H1 (cell line): ENCODE results near the gene CYP11A1. TPM values are rescaled to one million over a fixed set of nuclear protein-coding genes. Genes with fewer than 3 reads are reported as not detected.

Source experiments
- CTCF ChIA-PET: fragments of 300-600 bp; sonication (Branson Sonifier 250); formaldehyde crosslinking; loops from one replicate; lab custom pipeline; 2021; ENCODE audit not compliant: partially characterized antibody; lab: Charles Lee
- POLR2A ChIA-PET: fragments of 300-600 bp; sonication (Branson Sonifier 250); formaldehyde crosslinking; loops from one replicate; lab custom pipeline; 2021; ENCODE audit warnings: inconsistent platforms; ENCODE audit not compliant: partially characterized antibody; lab: Charles Lee
- DNase-seq, 2 experiments: peaks; one replicate each; pipeline versions ENCODE4 v3.0.0 to v3.0.0-alpha.2; 2010 to 2022; ENCODE audit warnings: low spot score in 2 of 2, low read depth in 1 of 2, mixed read lengths in 1 of 2
- FAIRE-seq: peaks from 2 replicates; lab custom pipeline; 2011; peaks lifted over from hg19 to GRCh38; lab: Jason Lieb, UNC
- H2AFZ ChIP-seq: 2 replicates; pipeline ENCODE4 v1.8.1; 2012; ENCODE audit warnings: low read length, inconsistent platforms
- H2AK5ac ChIP-seq: 2 replicates; pipeline ENCODE4 v1.6.1; 2013; ENCODE audit warnings: low read depth, low read length
- H2BK120ac ChIP-seq: replicated peaks from 2 replicates; pipeline ENCODE3; 2013; ENCODE audit warnings: low read depth, low read length, inconsistent platforms
- H2BK12ac ChIP-seq: 2 replicates; pipeline ENCODE4 v1.6.1; 2013; ENCODE audit warnings: low read depth, low read length
- H2BK15ac ChIP-seq: 2 replicates; pipeline ENCODE4 v1.6.1; 2013; ENCODE audit warnings: low read length
- H2BK20ac ChIP-seq: 2 replicates; pipeline ENCODE4 v1.6.1; 2013; ENCODE audit warnings: low read length
- H2BK5ac ChIP-seq: 2 replicates; pipeline ENCODE4 v1.6.1; 2013; ENCODE audit warnings: low read depth, low read length
- H3K14ac ChIP-seq: 2 replicates; pipeline ENCODE4 v1.6.1; 2013; ENCODE audit warnings: inconsistent platforms; ENCODE audit not compliant: insufficient read length
- H3K18ac ChIP-seq: 2 replicates; pipeline ENCODE4 v1.6.1; 2013; ENCODE audit warnings: low read length; ENCODE audit errors: extremely low read depth
- H3K23ac ChIP-seq: 2 replicates; pipeline ENCODE4 v1.6.1; 2013; ENCODE audit warnings: inconsistent platforms; ENCODE audit not compliant: insufficient read length
- H3K23me2 ChIP-seq: 2 replicates; pipeline ENCODE4 v1.6.1; 2013; ENCODE audit warnings: low read depth, low read length
- H3K27ac ChIP-seq: 2 replicates; pipeline ENCODE4 v1.6.1; 2011; ENCODE audit warnings: low read depth, low read length, inconsistent platforms
- H3K27me3 ChIP-seq, 4 experiments: replicated peaks in 1 of 4; 1 replicate in 1 of 4; 2 replicates in 3 of 4; pipeline versions ENCODE4 v1.6.1 to v1.8.1; 2011 to 2013; ENCODE audit warnings: low read length in 3 of 4, mild to moderate bottlenecking in 3 of 4, inconsistent platforms in 2 of 4, mixed read lengths in 2 of 4, moderate library complexity in 1 of 4; ENCODE audit not compliant: control insufficient read depth in 3 of 4, insufficient read depth in 3 of 4; ENCODE audit errors: extremely low read depth in 1 of 4
- H3K36me3 ChIP-seq, 4 experiments: 2 replicates each; pipeline versions ENCODE4 v1.6.1 to v1.8.1; 2011 to 2013; ENCODE audit warnings: mild to moderate bottlenecking in 4 of 4, low read length in 3 of 4, moderate library complexity in 2 of 4, control low read depth in 1 of 4, inconsistent platforms in 1 of 4; ENCODE audit not compliant: insufficient read depth in 4 of 4, control insufficient read depth in 2 of 4
- H3K4ac ChIP-seq: replicated peaks from 2 replicates; pipeline ENCODE3; 2013; ENCODE audit warnings: low read length, low read depth, mixed read lengths, inconsistent platforms; ENCODE audit not compliant: insufficient read length
- H3K4me1 ChIP-seq, 4 experiments: replicated peaks in 1 of 4; 1 replicate in 1 of 4; 2 replicates in 3 of 4; pipeline versions ENCODE4 v1.6.1 to v1.8.1; 2011 to 2013; ENCODE audit warnings: low read length in 3 of 4, inconsistent platforms in 2 of 4, mixed read lengths in 1 of 4; ENCODE audit not compliant: insufficient read depth in 4 of 4, control insufficient read depth in 3 of 4
- H3K4me2 ChIP-seq, 2 experiments: 2 replicates each; pipeline versions ENCODE4 v1.6.1 to v1.8.1; 2011 to 2013; ENCODE audit warnings: low read depth in 2 of 2, low read length in 2 of 2, control low read depth in 1 of 2, inconsistent platforms in 1 of 2, mild to moderate bottlenecking in 1 of 2; ENCODE audit not compliant: insufficient read depth in 1 of 2
- H3K4me3 ChIP-seq, 4 experiments: fragments of 200-600, 300-600 bp in 1 of 4; sonication (generic), shearing (Covaris generic), sonication (Bioruptor Twin) in 1 of 4; 2 replicates each; pipeline versions ENCODE4 v1.5.1 to v1.8.1; 2011 to 2016; ENCODE audit warnings: low read length in 4 of 4, low read depth in 3 of 4, control low read depth in 2 of 4, inconsistent platforms in 2 of 4, mild to moderate bottlenecking in 2 of 4, mixed read lengths in 1 of 4, moderate library complexity in 1 of 4; ENCODE audit not compliant: insufficient read depth in 2 of 4; ENCODE audit errors: extremely low read depth in 1 of 4
- H3K56ac ChIP-seq: replicated peaks from 2 replicates; pipeline ENCODE3; 2013; ENCODE audit warnings: low read depth, mild to moderate bottlenecking, mixed read lengths, low read length, inconsistent platforms; ENCODE audit not compliant: insufficient read length
- H3K79me1 ChIP-seq: 2 replicates; pipeline ENCODE4 v1.6.1; 2013; ENCODE audit warnings: low read depth, low read length, control low read depth
- H3K79me2 ChIP-seq, 2 experiments: 2 replicates each; pipeline versions ENCODE4 v1.6.1 to v1.8.1; 2012 to 2013; ENCODE audit warnings: low read length in 2 of 2, mild to moderate bottlenecking in 2 of 2, inconsistent platforms in 1 of 2; ENCODE audit not compliant: insufficient read depth in 2 of 2, control insufficient read depth in 1 of 2
- H3K9ac ChIP-seq, 4 experiments: replicated peaks in 1 of 4; 1 replicate in 1 of 4; 2 replicates in 3 of 4; pipeline versions ENCODE4 v1.6.1 to v1.8.1; 2011 to 2013; ENCODE audit warnings: low read depth in 3 of 4, low read length in 3 of 4, control low read depth in 2 of 4, mild to moderate bottlenecking in 2 of 4, moderate library complexity in 2 of 4, inconsistent platforms in 1 of 4; ENCODE audit errors: extremely low read depth in 1 of 4
- H3K9me3 ChIP-seq, 2 experiments: 2 replicates each; pipeline versions ENCODE4 v1.6.1 to v1.8.1; 2012 to 2013; ENCODE audit warnings: mild to moderate bottlenecking in 2 of 2, moderate library complexity in 2 of 2, control low read depth in 1 of 2, inconsistent platforms in 1 of 2, low read depth in 1 of 2, low read length in 1 of 2, mixed read lengths in 1 of 2; ENCODE audit not compliant: insufficient read depth in 2 of 2
- H4K20me1 ChIP-seq, 2 experiments: replicated peaks in 1 of 2; 2 replicates each; pipeline versions ENCODE3 to v1.8.1; 2011 to 2013; ENCODE audit warnings: inconsistent platforms in 2 of 2, low read length in 2 of 2, mild to moderate bottlenecking in 1 of 2; ENCODE audit not compliant: insufficient read depth in 2 of 2, control insufficient read depth in 1 of 2
- H4K5ac ChIP-seq: 2 replicates; pipeline ENCODE4 v1.6.1; 2013; ENCODE audit warnings: low read length, low read depth, mixed read lengths, inconsistent platforms; ENCODE audit not compliant: insufficient read length
- H4K8ac ChIP-seq: 2 replicates; pipeline ENCODE4 v1.8.0; 2013; ENCODE audit warnings: mild to moderate bottlenecking, moderate library complexity, low read length, inconsistent platforms; ENCODE audit not compliant: insufficient read depth; ENCODE audit errors: extremely low read depth
- H4K91ac ChIP-seq: replicated peaks from 2 replicates; pipeline ENCODE3; 2013; ENCODE audit warnings: low read length, mixed read lengths, inconsistent platforms; ENCODE audit not compliant: insufficient read length
- POLR2AphosphoS5 ChIP-seq: IDR thresholded peaks from 2 replicates; pipeline ENCODE4 v1.6.1; 2011; ENCODE audit warnings: low read depth, low read length
- SP2 ChIP-seq: IDR thresholded peaks from 2 replicates; pipeline ENCODE4 v1.6.1; 2012; ENCODE audit warnings: mild to moderate bottlenecking, low read length, inconsistent platforms
- WGBS, 2 experiments: shearing (Covaris generic) in 1 of 2; methylation state at CpG; one replicate each; pipeline versions ENCODE4 v1.1.6 to v1.1.7; 2013 to 2015; ENCODE audit warnings: low lambda C conversion rate in 2 of 2, mixed read lengths in 2 of 2, inconsistent platforms in 1 of 2, low coverage in 1 of 2, missing lambda C conversion rate in 1 of 2; ENCODE audit not compliant: insufficient replicate concordance in 2 of 2, insufficient coverage in 1 of 2, insufficient read length in 1 of 2; ENCODE audit errors: extremely low coverage in 1 of 2, missing lambda C conversion rate in 1 of 2; 5-methylcytosine and 5-hydroxymethylcytosine counted together
- polyA plus RNA-seq, 7 experiments: library from polyadenylated mRNA; depleted of rRNA in 3 of 7; stranded (reverse) in 5 of 7; unstranded in 2 of 7; fragments of >200 nt in 5 of 7; fragments of 200-250 nt in 2 of 7; gene quantifications; 1 replicate in 5 of 7; 2 replicates in 1 of 7; 4 replicates in 1 of 7; pipeline versions ENCODE4 v1.2.1 to v1.2.3, GENCODE V29; 2011 to 2013; ENCODE audit warnings: missing spikeins in 2 of 7, mixed read lengths in 2 of 7
- total RNA-seq: library from RNA; stranded (reverse); fragmentation: NEBNext Ultra II Directional; extraction: Animal tissue kit (Norgen Biotek cat#: 25700); gene quantifications from 2 replicates; pipeline ENCODE4 v1.2.1, GENCODE V29; 2021

CYP11A1 gene
- total and polyA plus RNA-seq, 2 of the 8 experiments (the other 6 are each of a cell fraction or from before 2014, with no cell fraction given) = 1.9 to 7.2 TPM

DNA sequence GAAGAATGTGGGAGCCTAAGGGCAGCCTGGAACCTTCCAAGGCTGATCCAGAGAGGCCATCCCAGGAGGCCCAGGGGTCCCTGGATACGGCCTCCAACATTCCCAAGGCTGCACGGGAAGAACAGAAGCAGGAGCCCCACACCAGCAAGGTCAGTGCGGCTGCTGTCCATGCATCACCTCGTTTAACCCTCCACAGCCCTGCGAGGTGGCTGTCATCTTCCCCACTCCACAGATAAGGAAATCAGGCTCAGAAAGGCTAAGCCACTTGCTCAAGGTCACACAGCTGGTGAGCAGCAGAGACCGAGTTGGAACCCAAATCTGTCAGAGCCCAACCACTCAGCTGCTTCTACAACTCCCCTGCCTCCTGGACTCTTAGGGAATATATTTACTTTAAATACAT lies 44.7 kb upstream of the CYP11A1 start:
- Histone ChIP-seq H3K79me2 (no peaks in the 10 kb centered on the region), H2AFZ (no peak overlapping the region), H2BK20ac (no peak overlapping the region), H2BK12ac (no peak overlapping the region), H4K20me1 (peaks cover 3 to 4% of the 10 kb centered on the region in 2 experiments), H3K79me1 (no peaks in the 10 kb centered on the region), H3K9me3 (no peaks in the 10 kb centered on the region), H2BK15ac (no peak overlapping the region), H3K23ac (no peak overlapping the region), H3K4me2 (no peak overlapping the region), H3K23me2 (peaks cover 3% of the 10 kb centered on the region; the same call in 1 of the 2 replicates), H3K27me3 (no peaks in the 10 kb centered on the region), H2BK5ac (no peak overlapping the region), H4K5ac (no peak overlapping the region), H3K56ac (no peak overlapping the region), H4K8ac (no peak overlapping the region), H3K27ac (no peak overlapping the region), H3K4ac (no peak overlapping the region), H3K18ac (no peak overlapping the region), H3K4me1 (peaks cover 0 to 8% (median under 1%) of the 10 kb centered on the region in 4 experiments; a peak in 5 of 7 replicates), H4K91ac (no peak overlapping the region), H2AK5ac (no peak overlapping the region), H2BK120ac (no peak overlapping the region), H3K36me3 (peaks cover 0 to 9% (median 4%) of the 10 kb centered on the region in 4 experiments; a peak in 6 of 8 replicates), H3K4me3 (no peak overlapping the region), H3K9ac (no peak overlapping the region), H3K14ac (no peak overlapping the region)
- WGBS, 2 experiments = 89% methylated on average over 6 of the region's 6 CpGs; no CpG with 5 or more reads in 1 of the 2 experiments
- POLR2A ChIA-PET = interaction anchor here (1.0 to 2.3 kb wide), 3 partner anchors 8 to 30 kb away, joined by 3 to 8 read pairs (median 8); no protein-coding TSS in a partner anchor
- CTCF ChIA-PET = interaction anchor here (0.6 to 5.5 kb wide), 17 partner anchors 13 to 545 kb away, joined by 3 to 30 read pairs (median 4); partner anchors contain the start of gene RPP25
- DNase-seq (no peak), FAIRE-seq (no peak)
- TF ChIP-seq SP2 = no peak
- TF ChIP-seq POLR2AphosphoS5 = no peak
